MCF 10A (cell line): Measurements from ENCODE around the gene SERPINB13. TPM values are rescaled to one million over a fixed set of nuclear protein-coding genes. Genes with fewer than 3 reads are reported as not detected.

Source experiments
- BruUV-seq: library from RNA; stranded (reverse); fragments of 400-500 nt; replicated peaks from 2 replicates; lab custom pipeline; 2021; lab: Mats Ljungman, UMichigan
- CTCF ChIA-PET: fragments of 300-600 bp; sonication (Branson Sonifier 250); formaldehyde crosslinking; extraction: SDS; loops from one replicate; lab custom pipeline; 2021; ENCODE audit warnings: antibody characterized with exemption, inconsistent platforms; lab: Yijun Ruan, JAX
- POLR2A ChIA-PET: fragments of 300-600, 350-650 bp; sonication (Branson Sonifier 250); formaldehyde crosslinking; extraction: SDS; loops from one replicate; lab custom pipeline; 2020; ENCODE audit warnings: antibody characterized with exemption, inconsistent platforms; lab: Yijun Ruan, JAX
- DNase-seq: peaks from one replicate; pipeline ENCODE4 v3.0.0-alpha.2; 2018; ENCODE audit not compliant: unreplicated experiment
- H3K27ac Mint-ChIP-seq: one replicate; pipeline ENCODE4 v1.8.0; 2022; ENCODE audit warnings: mild to moderate bottlenecking, low read depth, mixed read lengths; ENCODE audit not compliant: unreplicated experiment
- H3K27me3 Mint-ChIP-seq: one replicate; pipeline ENCODE4 v1.8.0; 2022; ENCODE audit warnings: mixed read lengths; ENCODE audit not compliant: insufficient read depth, unreplicated experiment
- H3K36me3 Mint-ChIP-seq: one replicate; pipeline ENCODE4 v1.8.0; 2022; ENCODE audit warnings: mild to moderate bottlenecking, moderate library complexity, mixed read lengths; ENCODE audit not compliant: insufficient read depth, unreplicated experiment
- H3K4me1 Mint-ChIP-seq: one replicate; pipeline ENCODE4 v1.8.0; 2022; ENCODE audit warnings: mixed read lengths; ENCODE audit not compliant: insufficient read depth, unreplicated experiment
- H3K4me3 Mint-ChIP-seq: one replicate; pipeline ENCODE4 v1.8.0; 2022; ENCODE audit warnings: mild to moderate bottlenecking, moderate library complexity, mixed read lengths; ENCODE audit not compliant: unreplicated experiment
- H3K9me3 Mint-ChIP-seq: one replicate; pipeline ENCODE4 v1.8.0; 2022; ENCODE audit warnings: mixed read lengths; ENCODE audit not compliant: unreplicated experiment
- intact Hi-C: fragments of 100-400 bp; cut with micrococcal nuclease; formaldehyde crosslinking; loops from 2 replicates; pipeline ENCODE4 v1.14.1; 2022
- total RNA-seq: library from RNA; stranded (reverse); gene quantifications from 2 replicates; pipeline ENCODE4 v1.2.3, GENCODE V29; 2022
- TF ChIP-seq, protein P1 (sequence below): fragments of 200-600 bp; IDR thresholded peaks from one replicate; pipeline ENCODE4 v1.8.0; 2022; ENCODE audit warnings: antibody characterized with exemption, mild to moderate bottlenecking; ENCODE audit not compliant: unreplicated experiment

The SERPINB13 gene
- total RNA-seq, 1 experiment from 2014 or later: 0.49 TPM

DNA sequence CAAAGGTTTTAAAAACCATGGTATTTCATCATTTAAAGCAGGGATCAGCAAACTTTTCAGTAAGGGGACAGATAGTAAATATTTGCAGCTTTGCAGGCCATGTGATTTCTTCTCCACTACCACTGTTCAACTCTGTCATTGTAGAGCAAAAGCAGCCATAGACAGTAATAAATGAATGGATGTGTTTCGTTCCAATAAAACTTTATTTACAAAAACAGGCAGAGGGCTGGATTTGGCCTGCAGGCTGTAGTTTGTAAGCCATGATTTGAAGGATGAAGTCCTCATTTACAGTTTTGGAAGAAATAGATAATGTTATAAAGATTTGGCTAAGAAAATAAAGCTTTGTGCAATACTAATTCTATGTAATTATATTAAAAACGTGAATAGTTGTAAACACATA, 43.1 kb upstream of the SERPINB13 start:
- no peaks in the 10 kb centered on the region for H3K36me3 Mint-ChIP-seq
- no peak overlapping the region for H3K4me3 Mint-ChIP-seq
- DNase-seq: no peak
- H3K27ac Mint-ChIP-seq: no peak overlapping the region
- TF ChIP-seq, protein P1, sequence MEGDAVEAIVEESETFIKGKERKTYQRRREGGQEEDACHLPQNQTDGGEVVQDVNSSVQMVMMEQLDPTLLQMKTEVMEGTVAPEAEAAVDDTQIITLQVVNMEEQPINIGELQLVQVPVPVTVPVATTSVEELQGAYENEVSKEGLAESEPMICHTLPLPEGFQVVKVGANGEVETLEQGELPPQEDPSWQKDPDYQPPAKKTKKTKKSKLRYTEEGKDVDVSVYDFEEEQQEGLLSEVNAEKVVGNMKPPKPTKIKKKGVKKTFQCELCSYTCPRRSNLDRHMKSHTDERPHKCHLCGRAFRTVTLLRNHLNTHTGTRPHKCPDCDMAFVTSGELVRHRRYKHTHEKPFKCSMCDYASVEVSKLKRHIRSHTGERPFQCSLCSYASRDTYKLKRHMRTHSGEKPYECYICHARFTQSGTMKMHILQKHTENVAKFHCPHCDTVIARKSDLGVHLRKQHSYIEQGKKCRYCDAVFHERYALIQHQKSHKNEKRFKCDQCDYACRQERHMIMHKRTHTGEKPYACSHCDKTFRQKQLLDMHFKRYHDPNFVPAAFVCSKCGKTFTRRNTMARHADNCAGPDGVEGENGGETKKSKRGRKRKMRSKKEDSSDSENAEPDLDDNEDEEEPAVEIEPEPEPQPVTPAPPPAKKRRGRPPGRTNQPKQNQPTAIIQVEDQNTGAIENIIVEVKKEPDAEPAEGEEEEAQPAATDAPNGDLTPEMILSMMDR: no peak
- no TSS peak for BruUV-seq
- intact Hi-C loops: no loop called here
- H3K27me3 Mint-ChIP-seq: no peaks in the 10 kb centered on the region
- ChIA-PET CTCF (interaction anchor here (1.2 to 4.7 kb wide), 4 partner anchors 10 to 198 kb away, joined by 4 to 21 read pairs (median 10); no protein-coding TSS in a partner anchor), POLR2A (interaction anchor here (0.8 kb wide), 1 partner anchor 9 kb away, joined by 3 read pairs; no protein-coding TSS in a partner anchor)
- H3K9me3 Mint-ChIP-seq: no peaks in the 10 kb centered on the region
- H3K4me1 Mint-ChIP-seq: peaks cover 8% of the 10 kb centered on the region

DNA sequence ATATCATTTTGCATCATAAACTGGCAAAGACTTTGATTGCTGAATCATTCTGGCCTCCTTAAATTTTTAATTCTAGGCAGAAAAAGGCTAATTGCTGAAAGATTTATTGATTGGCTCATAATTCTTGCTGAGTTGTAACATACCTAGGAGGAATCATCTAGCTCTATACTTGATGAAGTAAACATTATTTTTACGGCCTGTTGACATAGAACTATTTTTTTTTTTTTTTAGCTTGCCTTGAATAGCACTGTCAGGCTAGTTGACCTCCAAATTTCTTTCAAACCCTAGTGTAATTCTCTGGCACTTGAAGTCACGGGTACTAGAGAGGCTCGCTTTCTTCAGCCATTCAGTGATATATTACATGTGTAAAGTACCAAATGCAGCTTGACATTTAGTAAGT, 42.1 kb upstream of the SERPINB13 start:
- no TSS peak for BruUV-seq
- ChIA-PET POLR2A (interaction anchor here (0.5 to 0.8 kb wide), 3 partner anchors 8 to 926 kb away, joined by 3 read pairs; no protein-coding TSS in a partner anchor), CTCF (interaction anchor here (0.6 to 4.7 kb wide), 7 partner anchors 9 to 221 kb away, joined by 3 to 21 read pairs (median 4); no protein-coding TSS in a partner anchor)
- TF ChIP-seq, protein P1: no peak
- intact Hi-C loops: no loop called here
- Mint-ChIP-seq H3K4me1 (peaks cover 4% of the 10 kb centered on the region), H3K4me3 (no peak overlapping the region), H3K9me3 (no peaks in the 10 kb centered on the region), H3K27ac (no peak overlapping the region), H3K36me3 (no peaks in the 10 kb centered on the region), H3K27me3 (no peaks in the 10 kb centered on the region)
- DNase-seq: no peak

DNA sequence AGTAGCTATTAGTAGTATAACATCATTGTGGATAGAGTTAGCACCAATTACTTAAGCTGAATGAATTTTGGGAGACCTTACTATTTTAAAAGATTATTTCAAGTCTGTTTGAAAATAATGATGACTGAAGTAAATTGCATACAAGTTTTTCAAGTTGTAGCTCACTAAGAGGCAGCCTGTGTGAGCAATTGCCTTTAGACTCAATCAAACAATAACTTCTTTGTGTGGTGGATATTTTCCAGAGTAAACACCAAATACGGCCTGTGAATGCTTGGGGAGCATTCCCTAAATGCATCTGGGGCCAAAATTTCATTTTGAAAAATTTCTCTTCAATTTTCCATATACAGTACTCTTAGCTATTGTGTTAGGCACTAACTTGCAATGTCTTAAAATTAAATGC, 37.1 kb upstream of the SERPINB13 start:
- Mint-ChIP-seq H3K27ac (no peak overlapping the region), H3K36me3 (no peaks in the 10 kb centered on the region), H3K9me3 (no peaks in the 10 kb centered on the region), H3K4me1 (peaks cover 18% of the 10 kb centered on the region), H3K27me3 (no peaks in the 10 kb centered on the region), H3K4me3 (no peak overlapping the region)
- BruUV-seq: no TSS peak
- TF ChIP-seq, protein P1: no peak
- POLR2A ChIA-PET: interaction anchor here (0.8 to 1.3 kb wide), 3 partner anchors 16 to 188 kb away, joined by 3 to 4 read pairs (median 3); no protein-coding TSS in a partner anchor
- CTCF ChIA-PET: interaction anchor here (0.6 to 2.8 kb wide), 9 partner anchors 9 to 298 kb away, joined by 3 to 11 read pairs (median 3); no protein-coding TSS in a partner anchor
- intact Hi-C loops: no loop called here
- DNase-seq: no peak

DNA sequence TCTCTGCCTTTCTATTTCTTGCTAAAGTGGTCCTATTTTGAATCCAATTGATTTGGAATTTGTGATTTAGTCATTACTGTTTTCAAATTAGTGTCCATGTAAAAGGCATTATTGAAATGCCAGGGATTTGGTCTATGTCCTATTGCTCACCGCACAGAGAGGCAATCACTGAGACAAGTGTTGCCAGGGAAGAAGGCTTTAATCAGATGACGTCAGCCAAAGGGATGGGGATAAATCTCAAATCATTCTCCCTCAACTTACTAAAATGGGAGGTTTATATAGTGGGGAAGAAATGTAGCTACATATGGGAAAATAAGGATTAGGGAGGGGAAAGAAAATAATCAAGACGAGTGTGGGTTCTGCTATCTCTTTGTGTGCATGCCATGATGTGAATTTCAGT, 35.4 kb upstream of the SERPINB13 start:
- H3K27me3 Mint-ChIP-seq: no peaks in the 10 kb centered on the region
- no TSS peak for BruUV-seq
- peaks cover 18% of the 10 kb centered on the region for H3K4me1 Mint-ChIP-seq
- intact Hi-C loops: no loop called here
- CTCF ChIA-PET: interaction anchor here (0.6 to 2.9 kb wide), 5 partner anchors 27 to 292 kb away, joined by 4 to 18 read pairs (median 7); no protein-coding TSS in a partner anchor
- no peak for DNase-seq
- H3K9me3 Mint-ChIP-seq: no peaks in the 10 kb centered on the region
- no peak overlapping the region for H3K4me3 Mint-ChIP-seq
- H3K36me3 Mint-ChIP-seq: no peaks in the 10 kb centered on the region
- TF ChIP-seq, protein P1: no peak
- no peak overlapping the region for H3K27ac Mint-ChIP-seq
- POLR2A ChIA-PET: interaction anchor here (2.0 to 2.4 kb wide), 2 partner anchors 11 to 25 kb away, joined by 6 to 21 read pairs; no protein-coding TSS in a partner anchor
